HCT116 (cell line): ENCODE measurements around the gene OR4E2. TPM values are rescaled to one million over a fixed set of nuclear protein-coding genes. Genes with fewer than 3 reads are reported as not detected.

Source experiments
- ATAC-seq: fragments of 200-7000 bp; cut with Tn5 transposase; 2 replicates; pipeline ENCODE4 v1.9.1; 2020; ENCODE audit warnings: mild to moderate bottlenecking, moderate library complexity
- BruUV-seq: library from RNA; stranded (reverse); fragments of 400-500 nt; replicated peaks from 2 replicates; lab custom pipeline; 2021; lab: Mats Ljungman, UMichigan
- CTCF ChIA-PET: fragments of 300-600 bp; sonication (Branson Sonifier 250); formaldehyde crosslinking; loops from one replicate; lab custom pipeline; 2021; ENCODE audit warnings: antibody characterized with exemption; lab: Charles Lee
- POLR2A ChIA-PET: fragments of 300-600, 350-600 bp; sonication (Branson Sonifier 250); formaldehyde crosslinking; loops from one replicate; lab custom pipeline; 2021; ENCODE audit warnings: antibody characterized with exemption; lab: Charles Lee
- RAD21 ChIA-PET, 2 experiments: fragments of 300-600 bp; sonication (Branson Sonifier 250); formaldehyde crosslinking; loops; one replicate each; lab custom pipeline; 2023; ENCODE audit warnings: low total read pairs in 2 of 2; ENCODE audit not compliant: uncharacterized antibody in 2 of 2, unreplicated experiment in 2 of 2, low non-redundant PET in 1 of 2; lab: Charles Lee
- DNase-seq: peaks from one replicate; pipeline ENCODE4 v3.0.0-alpha.2; 2010; ENCODE audit warnings: low read depth, low spot score
- H2AFZ ChIP-seq: fragments of 200-600 bp; shearing (Covaris generic), sonication (generic); 2 replicates; pipeline ENCODE4 v1.6.1; 2017; ENCODE audit warnings: low read depth, mixed run types, mixed read lengths, antibody characterized with exemption, low read length; ENCODE audit not compliant: poor library complexity, severe bottlenecking
- H3K27ac ChIP-seq: 2 replicates; pipeline ENCODE4 v1.5.1; 2012; ENCODE audit warnings: low read depth, low read length
- H3K27me3 ChIP-seq: fragments of 200-600 bp; sonication (generic); 2 replicates; pipeline ENCODE4 v1.6.1; 2016; ENCODE audit warnings: mixed run types, low read length, mixed read lengths; ENCODE audit not compliant: insufficient read depth
- H3K36me3 ChIP-seq, 2 experiments: fragments of 200-500 bp in 1 of 2; fragments of 200-600 bp in 1 of 2; sonication (Bioruptor generic) in 1 of 2; sonication (generic) in 1 of 2; 2 replicates each; pipeline versions ENCODE4 v1.5.1 to v1.6.1; 2014 to 2016; ENCODE audit warnings: low read length in 2 of 2, inconsistent platforms in 1 of 2, mixed read lengths in 1 of 2, mixed run types in 1 of 2; ENCODE audit not compliant: insufficient read depth in 2 of 2, control insufficient read depth in 1 of 2
- H3K4me1 ChIP-seq, 2 experiments: fragments of 200-600 bp in 1 of 2; sonication (generic) in 1 of 2; 2 replicates each; pipeline versions ENCODE4 v1.5.1 to v1.6.1; 2012 to 2017; ENCODE audit warnings: low read length in 2 of 2, inconsistent platforms in 1 of 2, mild to moderate bottlenecking in 1 of 2, mixed read lengths in 1 of 2, mixed run types in 1 of 2, moderate library complexity in 1 of 2; ENCODE audit not compliant: insufficient read depth in 2 of 2, control insufficient read depth in 1 of 2
- H3K4me2 ChIP-seq: fragments of 200-600 bp; sonication (generic); 2 replicates; pipeline ENCODE4 v1.6.1; 2017; ENCODE audit warnings: mixed run types, low read length, mixed read lengths
- H3K4me3 ChIP-seq, 2 experiments: fragments of 200-600 bp in 1 of 2; sonication (generic) in 1 of 2; replicated peaks in 1 of 2; 2 replicates each; pipeline ENCODE4 v1.5.1; 2011 to 2016; ENCODE audit warnings: low read length in 2 of 2, control low read depth in 1 of 2, low read depth in 1 of 2, mild to moderate bottlenecking in 1 of 2, mixed read lengths in 1 of 2, mixed run types in 1 of 2
- H3K79me2 ChIP-seq: fragments of 200-600 bp; sonication (generic); 2 replicates; pipeline ENCODE4 v1.6.1; 2017; ENCODE audit warnings: mild to moderate bottlenecking, mixed run types, low read length, moderate library complexity, mixed read lengths; ENCODE audit not compliant: insufficient read depth
- H3K9ac ChIP-seq: fragments of 200-600 bp; sonication (generic); 2 replicates; pipeline ENCODE4 v1.6.1; 2016; ENCODE audit warnings: low read length, mixed read lengths
- H3K9me2 ChIP-seq: fragments of 200-600 bp; sonication (generic), shearing (Covaris generic); 2 replicates; pipeline ENCODE4 v1.6.1; 2017; ENCODE audit warnings: mixed run types, mild to moderate bottlenecking, moderate library complexity; ENCODE audit not compliant: insufficient read depth
- H3K9me3 ChIP-seq, 2 experiments: fragments of 200-500 bp in 1 of 2; fragments of 200-600 bp in 1 of 2; sonication (Bioruptor generic) in 1 of 2; sonication (generic) in 1 of 2; 2 replicates each; pipeline ENCODE4 v1.6.1; 2014 to 2017; ENCODE audit warnings: low read length in 2 of 2, mixed read lengths in 2 of 2, inconsistent platforms in 1 of 2, low read depth in 1 of 2, mild to moderate bottlenecking in 1 of 2, mixed run types in 1 of 2, moderate library complexity in 1 of 2; ENCODE audit not compliant: control insufficient read depth in 1 of 2, insufficient read depth in 1 of 2
- H4K20me1 ChIP-seq: fragments of 200-600 bp; sonication (generic), shearing (Covaris generic); 2 replicates; pipeline ENCODE4 v1.6.1; 2017; ENCODE audit warnings: mixed run types, mild to moderate bottlenecking, moderate library complexity; ENCODE audit not compliant: insufficient read depth
- CTCF ChIP-seq, 3 experiments: fragments of 200-600 bp in 1 of 3; sonication (generic) in 1 of 3; IDR thresholded peaks in 2 of 3; conservative IDR thresholded peaks in 1 of 3; 2 replicates each; pipeline ENCODE4 v1.5.1; 2012 to 2017; ENCODE audit warnings: low read depth in 2 of 3, low read length in 2 of 3, antibody characterized with exemption in 1 of 3, borderline replicate concordance in 1 of 3, control low read depth in 1 of 3, mild to moderate bottlenecking in 1 of 3, mixed read lengths in 1 of 3, mixed run types in 1 of 3, moderate library complexity in 1 of 3; ENCODE audit not compliant: insufficient read depth in 1 of 3
- POLR2A ChIP-seq: IDR thresholded peaks from 2 replicates; pipeline ENCODE4 v1.7.0; 2011; ENCODE audit warnings: borderline replicate concordance; ENCODE audit not compliant: insufficient read depth, insufficient read length; ENCODE audit errors: extremely low read depth
- RAD21 ChIP-seq: IDR thresholded peaks from 2 replicates; pipeline ENCODE4 v1.6.1; 2012; ENCODE audit warnings: low read depth, mild to moderate bottlenecking
- ZFX ChIP-seq: fragments of 450-650 bp; IDR thresholded peaks from 2 replicates; pipeline ENCODE4 v1.6.1; 2017
- intact Hi-C: fragments of 100-400 bp; cut with micrococcal nuclease; formaldehyde crosslinking; loops from 2 replicates; pipeline ENCODE4 v1.10.0; 2022
- total RNA-seq: library from RNA; stranded (reverse); gene quantifications from one replicate; pipeline ENCODE4 v1.2.1, GENCODE V29; 2021; ENCODE audit not compliant: unreplicated experiment
- TF ChIP-seq, protein P1 (sequence below): IDR thresholded peaks from 2 replicates; pipeline ENCODE4 v1.6.1; 2012; ENCODE audit warnings: low read depth

OR4E2 gene
- total RNA-seq, 1 experiment from 2014 or later: not detected

DNA sequence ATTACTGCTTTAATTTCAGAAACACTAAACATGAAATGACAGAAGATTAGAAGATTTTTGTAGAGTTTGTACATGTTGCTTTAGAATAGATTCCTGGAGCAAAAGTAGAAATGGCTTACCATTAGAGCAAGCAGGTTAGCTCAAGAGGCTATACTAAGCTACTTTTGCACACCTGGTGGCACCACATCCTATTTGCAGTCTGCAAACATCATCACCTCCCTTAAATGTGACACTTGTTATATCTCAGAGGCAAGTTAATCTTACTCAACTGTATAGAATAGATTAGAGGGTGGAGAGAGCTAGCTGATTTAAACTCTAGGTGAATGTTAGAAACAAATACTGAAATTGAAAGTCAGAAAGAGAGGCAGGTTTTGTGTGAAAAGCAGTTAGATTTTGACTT lies 50.7 kb downstream of the OR4E2 start (continued):
- TF ChIP-seq, protein P1, sequence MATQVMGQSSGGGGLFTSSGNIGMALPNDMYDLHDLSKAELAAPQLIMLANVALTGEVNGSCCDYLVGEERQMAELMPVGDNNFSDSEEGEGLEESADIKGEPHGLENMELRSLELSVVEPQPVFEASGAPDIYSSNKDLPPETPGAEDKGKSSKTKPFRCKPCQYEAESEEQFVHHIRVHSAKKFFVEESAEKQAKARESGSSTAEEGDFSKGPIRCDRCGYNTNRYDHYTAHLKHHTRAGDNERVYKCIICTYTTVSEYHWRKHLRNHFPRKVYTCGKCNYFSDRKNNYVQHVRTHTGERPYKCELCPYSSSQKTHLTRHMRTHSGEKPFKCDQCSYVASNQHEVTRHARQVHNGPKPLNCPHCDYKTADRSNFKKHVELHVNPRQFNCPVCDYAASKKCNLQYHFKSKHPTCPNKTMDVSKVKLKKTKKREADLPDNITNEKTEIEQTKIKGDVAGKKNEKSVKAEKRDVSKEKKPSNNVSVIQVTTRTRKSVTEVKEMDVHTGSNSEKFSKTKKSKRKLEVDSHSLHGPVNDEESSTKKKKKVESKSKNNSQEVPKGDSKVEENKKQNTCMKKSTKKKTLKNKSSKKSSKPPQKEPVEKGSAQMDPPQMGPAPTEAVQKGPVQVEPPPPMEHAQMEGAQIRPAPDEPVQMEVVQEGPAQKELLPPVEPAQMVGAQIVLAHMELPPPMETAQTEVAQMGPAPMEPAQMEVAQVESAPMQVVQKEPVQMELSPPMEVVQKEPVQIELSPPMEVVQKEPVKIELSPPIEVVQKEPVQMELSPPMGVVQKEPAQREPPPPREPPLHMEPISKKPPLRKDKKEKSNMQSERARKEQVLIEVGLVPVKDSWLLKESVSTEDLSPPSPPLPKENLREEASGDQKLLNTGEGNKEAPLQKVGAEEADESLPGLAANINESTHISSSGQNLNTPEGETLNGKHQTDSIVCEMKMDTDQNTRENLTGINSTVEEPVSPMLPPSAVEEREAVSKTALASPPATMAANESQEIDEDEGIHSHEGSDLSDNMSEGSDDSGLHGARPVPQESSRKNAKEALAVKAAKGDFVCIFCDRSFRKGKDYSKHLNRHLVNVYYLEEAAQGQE: no peak
- no peak for TF ChIP-seq ZFX
- TF ChIP-seq, all 23 proteins: peak for 0

GRCh38 chr14:21711360-21711961 lies 57.8 kb downstream of the OR4E2 start:
- Histone ChIP-seq H3K79me2 (no peaks in the 10 kb centered on the region), H4K20me1 (no peaks in the 10 kb centered on the region), H3K9me3 (no peaks in the 10 kb centered on the region), H3K9me2 (no peaks in the 10 kb centered on the region), H3K27ac (no peak overlapping the region), H3K27me3 (peaks cover 20% of the 10 kb centered on the region; the same call in 1 of the 2 replicates), H3K4me2 (no peak overlapping the region), H3K4me3 (no peak overlapping the region), H2AFZ (no peak overlapping the region), H3K4me1 (no peaks in the 10 kb centered on the region), H3K9ac (no peak overlapping the region), H3K36me3 (no peaks in the 10 kb centered on the region)
- intact Hi-C loops: no loop called here
- TF ChIP-seq POLR2A (no peak), RAD21 (peak; percentile 16; the same call in 1 of the 2 replicates), CTCF (IDR thresholded peaks at IDR 0.05 in 2 of 3, conservative IDR thresholded peaks at IDR 0.05 in 1 of 3; ENCODE audit: borderline replicate concordance in 1 of 3, insufficient read depth in 1 of 3, low read depth in 2 of 3, low read length in 2 of 3) (peak; percentile 14 to 84 (median 72); a peak in 5 of 6 replicates)
- POLR2A ChIA-PET: no interaction called here
- ATAC-seq (peak; percentile 72), DNase-seq (peak; percentile 26)
- RAD21 ChIA-PET: no interaction called here
- CTCF ChIA-PET: interaction anchor here (0.6 to 6.0 kb wide), 10 partner anchors 10 to 213 kb away, joined by 3 to 36 read pairs (median 3); no protein-coding TSS in a partner anchor
- no TSS peak for BruUV-seq
